Mucosa of stomach (tissue), 1 donor: ENCODE results near the gene MEAF6.
"Not testable (repeated sequence)": the region's sequence is repeated elsewhere in the genome, so short reads cannot be mapped to it uniquely, and the experiment has no call there.

Experiments used
- H3K27me3 ChIP-seq: one replicate; pipeline ENCODE4 v1.7.0; 2013; ENCODE audit warnings: mild to moderate bottlenecking, low read length; ENCODE audit not compliant: control insufficient read depth, insufficient read depth
- H3K36me3 ChIP-seq: one replicate; pipeline ENCODE4 v1.7.0; 2013; ENCODE audit warnings: low read length; ENCODE audit not compliant: control insufficient read depth, insufficient read depth
- H3K4me1 ChIP-seq: one replicate; pipeline ENCODE4 v1.7.0; 2013; ENCODE audit warnings: mild to moderate bottlenecking, low read length; ENCODE audit not compliant: control insufficient read depth, insufficient read depth
- H3K4me3 ChIP-seq: one replicate; pipeline ENCODE4 v1.7.0; 2013; ENCODE audit warnings: low read length
- H3K9ac ChIP-seq: one replicate; pipeline ENCODE4 v1.7.0; 2013; ENCODE audit warnings: mild to moderate bottlenecking, low read length, moderate library complexity
- H3K9me3 ChIP-seq: one replicate; pipeline ENCODE4 v1.7.0; 2013; ENCODE audit warnings: mild to moderate bottlenecking, low read length, moderate library complexity; ENCODE audit not compliant: control insufficient read depth
- donor health status: Pancreatic carcinoma.

The MEAF6 gene

DNA sequence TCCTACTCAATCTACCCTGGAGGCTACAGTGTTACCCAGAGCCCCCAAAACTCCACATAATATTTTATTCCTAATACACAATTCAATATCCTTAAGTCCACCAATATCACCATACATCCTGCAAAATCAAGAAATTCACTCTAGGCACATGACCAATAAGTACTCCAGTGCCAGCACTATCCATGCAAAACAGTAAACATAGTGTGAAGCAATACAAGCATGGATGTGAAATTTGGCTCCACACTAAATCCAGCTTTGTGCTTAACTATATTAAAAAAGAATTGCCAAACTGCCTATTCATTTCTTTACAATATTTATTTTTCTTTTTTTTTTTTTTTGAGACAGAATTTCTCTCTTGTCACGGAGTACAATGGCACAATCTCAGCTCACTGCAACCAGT, 3.0 kb upstream of the MEAF6 start:
- no peak overlapping the region for H3K4me3 ChIP-seq

DNA sequence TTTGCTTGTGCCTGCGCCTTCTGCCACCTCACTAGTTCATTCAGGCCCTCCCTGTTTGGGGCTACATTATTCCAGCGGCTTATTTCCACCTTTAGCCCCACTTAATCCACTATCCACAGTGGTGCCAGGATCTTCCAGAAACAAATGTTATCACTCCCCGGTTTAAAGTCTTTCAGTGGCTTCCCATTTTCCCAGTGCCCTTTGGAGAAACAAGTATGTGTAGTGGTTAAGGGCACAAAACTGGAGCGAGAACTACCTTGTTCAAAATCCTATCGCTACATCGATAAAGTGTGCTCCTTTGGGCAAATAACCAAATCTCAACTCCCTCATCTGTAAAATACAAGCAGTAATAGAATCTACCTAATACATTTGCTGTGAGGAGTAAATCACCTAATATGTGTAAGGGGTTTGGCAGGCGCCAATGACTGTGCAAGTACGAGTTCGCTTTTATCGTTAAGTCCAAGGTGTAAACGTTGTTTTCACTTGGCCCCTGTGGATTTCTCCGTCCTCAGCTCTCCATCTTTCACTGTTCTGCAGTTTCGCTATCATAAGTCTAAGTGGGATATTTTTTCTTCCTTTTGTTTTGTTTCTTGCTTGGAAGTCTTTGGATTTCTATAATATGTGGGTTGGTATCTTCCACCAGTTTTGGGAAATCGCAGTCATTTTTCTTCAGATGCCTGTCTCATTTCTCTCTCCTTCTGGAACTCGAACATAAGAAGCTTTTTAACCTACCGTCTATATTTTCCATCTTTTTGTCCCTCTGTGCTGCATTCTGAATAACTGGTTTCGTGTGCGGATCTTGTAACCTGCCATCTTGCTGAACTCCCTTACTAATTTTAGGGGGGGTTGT, 844 bp upstream of the MEAF6 start:
- no peaks in the 10 kb centered on the region for H3K36me3 ChIP-seq
- H3K27me3 ChIP-seq: no peaks in the 10 kb centered on the region
- H3K4me3 ChIP-seq: peak overlapping the region; percentile 56
- no peaks in the 10 kb centered on the region for H3K9me3 ChIP-seq
- H3K9ac ChIP-seq: peak overlapping the region; percentile 64
- peaks cover 9% of the 10 kb centered on the region for H3K4me1 ChIP-seq

More for the DNA sequence above, 3.0 kb upstream of the MEAF6 start:
- Histone ChIP-seq H3K27me3 (no peaks in the 10 kb centered on the region), H3K9ac (no peak overlapping the region), H3K36me3 (no peaks in the 10 kb centered on the region), H3K4me1 (peaks cover 9% of the 10 kb centered on the region), H3K9me3 (no peaks in the 10 kb centered on the region)

DNA sequence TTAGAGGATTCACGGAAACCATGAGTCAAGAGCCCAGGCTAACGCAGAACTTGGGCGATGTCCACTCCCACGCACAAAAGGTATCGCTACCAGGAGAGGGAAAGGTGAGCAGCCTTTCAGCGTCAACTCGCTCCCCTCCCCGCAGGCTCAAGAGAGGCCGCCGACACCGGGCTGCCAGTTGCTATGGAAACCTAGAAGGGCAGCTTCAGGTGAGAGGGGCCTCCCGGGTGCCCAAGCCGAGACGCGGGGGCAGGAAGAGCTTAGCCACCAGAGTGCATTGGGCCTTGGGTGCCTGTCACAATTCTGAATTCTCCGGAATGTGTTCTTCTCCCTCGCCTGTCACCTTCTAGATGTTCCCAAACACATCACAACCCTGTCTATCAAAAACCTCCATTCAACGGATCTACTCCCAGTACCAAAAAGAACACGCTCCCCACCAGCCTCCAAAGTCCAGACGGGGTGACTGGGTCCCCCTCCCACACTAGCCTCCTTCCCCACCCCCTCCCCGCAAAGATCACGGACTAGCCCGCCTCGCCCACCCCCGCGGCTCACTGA, 694 bp downstream of the MEAF6 start:
- H3K9ac ChIP-seq: peak overlapping the region; percentile 64

DNA sequence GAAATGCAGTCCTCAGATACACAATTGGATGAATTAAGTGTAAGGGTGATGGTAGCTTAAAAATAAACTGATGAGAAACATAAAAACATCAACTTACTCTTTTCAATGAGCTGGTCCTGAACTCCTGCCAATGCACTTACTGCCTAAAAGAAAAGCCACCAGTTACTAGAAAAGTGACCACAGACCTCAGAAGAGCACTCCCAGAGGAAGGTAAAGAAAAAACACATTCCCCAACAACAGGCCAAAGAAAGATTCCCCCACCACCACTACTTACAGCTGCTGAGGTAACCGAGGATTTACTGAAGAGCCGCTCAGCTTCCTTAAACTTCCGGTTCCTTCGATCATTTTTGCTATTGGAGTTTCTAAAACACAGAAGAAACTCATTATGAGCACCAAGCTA, 5.4 kb downstream of the MEAF6 start:
- Histone ChIP-seq H3K4me1 (peaks cover 9% of the 10 kb centered on the region), H3K9ac (no peak overlapping the region), H3K9me3 (no peaks in the 10 kb centered on the region), H3K27me3 (no peaks in the 10 kb centered on the region), H3K36me3 (no peaks in the 10 kb centered on the region), H3K4me3 (no peak overlapping the region)

More for the DNA sequence above, 694 bp downstream of the MEAF6 start:
- Histone ChIP-seq H3K27me3 (no peaks in the 10 kb centered on the region), H3K36me3 (no peaks in the 10 kb centered on the region), H3K4me3 (peak overlapping the region; percentile 67), H3K9me3 (no peaks in the 10 kb centered on the region), H3K4me1 (peaks cover 9% of the 10 kb centered on the region)

DNA sequence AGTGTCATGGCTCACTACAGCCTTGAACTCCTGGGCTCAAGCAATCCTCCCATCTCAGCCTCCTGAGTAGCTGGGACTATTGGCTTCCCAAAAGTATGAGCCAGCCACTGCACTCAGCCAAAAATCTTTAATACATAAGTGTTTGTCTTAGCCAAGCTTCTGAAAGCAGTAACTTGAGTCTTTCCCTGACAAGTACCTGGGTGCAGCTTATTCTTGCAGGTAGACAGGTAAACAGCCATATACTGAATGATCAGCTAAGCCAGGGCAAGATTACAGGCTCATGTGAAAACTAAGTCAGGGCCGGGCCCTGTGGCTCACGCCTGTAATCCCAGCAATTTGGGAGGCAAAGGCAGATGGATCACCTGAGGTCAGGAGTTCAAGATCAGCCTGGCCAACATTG, 7.8 kb downstream of the MEAF6 start:
- no peaks in the 10 kb centered on the region for H3K4me1 ChIP-seq
- H3K9me3 ChIP-seq: no peaks in the 10 kb centered on the region
- H3K4me3 ChIP-seq: no peak overlapping the region
- H3K27me3 ChIP-seq: no peaks in the 10 kb centered on the region
- H3K36me3 ChIP-seq: no peaks in the 10 kb centered on the region
- no peak overlapping the region for H3K9ac ChIP-seq

DNA sequence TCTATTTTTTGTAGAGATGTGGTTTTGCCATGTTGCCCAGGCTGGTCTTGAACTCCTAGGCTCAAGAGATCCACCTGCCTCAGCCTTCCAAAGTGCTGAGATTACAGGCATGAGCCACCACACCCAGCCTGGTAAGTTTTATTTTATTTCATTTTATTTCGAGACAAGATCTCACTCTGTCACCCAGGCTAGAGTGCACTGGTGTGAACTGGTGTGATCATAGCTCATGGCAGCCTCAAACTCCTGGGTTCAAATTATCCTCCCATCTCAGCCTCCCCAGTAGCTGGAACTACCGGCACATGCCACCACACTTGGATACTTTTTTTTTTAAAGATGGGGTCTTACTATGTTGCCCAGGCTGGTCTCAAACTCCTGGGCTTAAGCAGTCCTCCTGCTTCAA, 11.8 kb downstream of the MEAF6 start:
- not testable (repeated sequence) for H3K4me3 ChIP-seq, H3K9ac ChIP-seq, H3K36me3 ChIP-seq, H3K27me3 ChIP-seq, H3K9me3 ChIP-seq
- H3K4me1 ChIP-seq: peaks cover 12% of the 10 kb centered on the region

DNA sequence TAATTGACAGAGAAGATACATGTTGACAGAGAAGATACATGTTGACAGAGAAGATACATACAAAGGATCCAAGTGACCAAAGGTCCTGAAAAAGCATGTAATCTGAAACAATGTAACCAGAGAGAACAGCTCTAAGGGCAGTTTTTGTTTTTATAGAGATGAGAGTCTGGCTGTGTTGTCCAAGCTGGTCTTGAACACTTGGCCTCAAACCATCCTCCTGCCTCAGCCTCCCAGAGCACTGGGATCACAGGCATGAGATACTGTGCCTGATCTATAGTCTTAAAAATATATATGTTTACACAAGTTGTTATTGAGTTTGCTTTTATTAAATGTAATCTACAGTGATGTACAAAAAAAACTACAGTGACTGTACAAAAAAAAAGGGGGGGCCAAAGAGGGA, 12.5 kb downstream of the MEAF6 start:
- Histone ChIP-seq H3K9ac (no peak overlapping the region), H3K36me3 (no peaks in the 10 kb centered on the region), H3K9me3 (no peaks in the 10 kb centered on the region), H3K4me1 (peaks cover 12% of the 10 kb centered on the region), H3K4me3 (no peak overlapping the region), H3K27me3 (no peaks in the 10 kb centered on the region)

DNA sequence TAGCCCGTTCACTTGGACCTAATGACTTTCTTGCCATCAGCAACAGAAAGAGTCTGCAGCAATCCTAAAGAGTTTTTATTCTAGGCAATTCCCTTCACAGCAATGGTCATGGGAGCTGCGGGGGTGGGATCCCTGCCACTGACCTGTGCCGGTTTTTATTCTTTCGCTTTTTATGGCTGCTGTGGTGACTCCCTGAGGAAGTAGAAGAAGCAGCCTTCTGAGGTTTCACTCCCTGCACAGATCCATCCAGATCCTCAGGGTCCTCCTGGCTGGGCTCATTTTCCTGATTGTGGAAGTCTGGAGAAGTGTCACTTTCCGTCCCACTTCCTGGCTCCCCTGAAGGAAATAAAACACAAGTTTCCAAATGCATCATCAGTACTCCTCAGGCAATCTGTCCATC, 12.9 kb downstream of the MEAF6 start:
- peaks cover 12% of the 10 kb centered on the region for H3K4me1 ChIP-seq
- no peaks in the 10 kb centered on the region for H3K36me3 ChIP-seq
- no peaks in the 10 kb centered on the region for H3K27me3 ChIP-seq
- no peak overlapping the region for H3K4me3 ChIP-seq
- no peak overlapping the region for H3K9ac ChIP-seq
- no peaks in the 10 kb centered on the region for H3K9me3 ChIP-seq

DNA sequence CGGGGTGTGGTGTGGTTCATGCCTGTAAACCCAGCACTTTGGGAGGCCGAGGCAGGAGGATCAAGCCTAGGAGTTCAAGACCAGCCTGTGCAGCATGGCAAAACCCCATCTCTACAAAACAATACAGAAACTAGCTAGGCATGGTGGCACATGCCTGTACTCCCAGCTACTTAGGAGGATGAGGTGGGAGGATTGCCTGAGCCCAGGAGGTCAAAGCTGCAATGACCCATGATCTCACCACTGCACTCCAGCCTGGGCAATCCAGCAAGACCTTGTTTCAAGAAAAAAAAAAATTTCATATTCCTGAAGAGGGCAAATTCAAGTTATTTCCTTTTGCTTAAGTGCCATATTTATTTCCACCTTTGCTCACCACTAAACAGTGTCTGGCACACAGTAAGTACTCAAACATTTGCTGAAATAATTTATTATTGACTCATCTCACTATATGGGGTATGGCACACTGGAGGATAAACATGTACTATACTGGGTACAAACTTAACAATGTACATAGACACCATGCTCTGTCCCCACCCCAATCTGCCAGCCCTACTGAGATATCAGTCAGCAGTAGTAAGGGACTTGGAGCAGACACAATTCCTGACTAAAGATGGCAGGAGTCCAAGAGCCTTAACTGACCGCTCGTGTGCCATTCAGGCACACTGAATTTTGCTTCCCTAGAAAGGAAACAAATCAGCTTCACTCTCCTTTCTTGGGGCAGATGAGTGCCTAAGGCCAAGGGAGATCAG, 15.5 kb downstream of the MEAF6 start:
- no peaks in the 10 kb centered on the region for H3K9me3 ChIP-seq
- no peaks in the 10 kb centered on the region for H3K36me3 ChIP-seq
- H3K9ac ChIP-seq: no peak overlapping the region
- no peaks in the 10 kb centered on the region for H3K27me3 ChIP-seq
- peaks cover 12% of the 10 kb centered on the region for H3K4me1 ChIP-seq
- no peak overlapping the region for H3K4me3 ChIP-seq

DNA sequence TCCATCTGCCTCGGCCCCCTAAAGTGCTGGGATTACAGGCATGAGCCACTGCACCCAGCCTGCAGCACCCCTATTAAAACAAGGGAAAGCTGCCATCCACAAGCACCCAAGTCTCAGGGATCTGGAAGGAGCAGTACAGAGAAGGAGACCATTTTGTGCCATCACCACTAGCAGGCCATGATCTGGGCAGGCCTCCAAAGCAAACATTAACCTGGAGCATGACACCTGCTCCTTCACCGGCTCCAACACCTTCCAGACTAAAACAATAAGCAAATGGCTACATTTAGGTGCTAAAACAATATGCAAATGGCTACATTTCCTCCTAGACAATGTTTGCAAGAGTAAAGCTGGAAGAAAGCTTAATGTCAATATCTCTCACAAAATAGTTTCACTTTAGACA, 16.7 kb downstream of the MEAF6 start:
- H3K4me1 ChIP-seq: peaks cover 12% of the 10 kb centered on the region
- no peak overlapping the region for H3K4me3 ChIP-seq
- no peaks in the 10 kb centered on the region for H3K9me3 ChIP-seq
- H3K9ac ChIP-seq: no peak overlapping the region
- H3K27me3 ChIP-seq: no peaks in the 10 kb centered on the region
- H3K36me3 ChIP-seq: no peaks in the 10 kb centered on the region

DNA sequence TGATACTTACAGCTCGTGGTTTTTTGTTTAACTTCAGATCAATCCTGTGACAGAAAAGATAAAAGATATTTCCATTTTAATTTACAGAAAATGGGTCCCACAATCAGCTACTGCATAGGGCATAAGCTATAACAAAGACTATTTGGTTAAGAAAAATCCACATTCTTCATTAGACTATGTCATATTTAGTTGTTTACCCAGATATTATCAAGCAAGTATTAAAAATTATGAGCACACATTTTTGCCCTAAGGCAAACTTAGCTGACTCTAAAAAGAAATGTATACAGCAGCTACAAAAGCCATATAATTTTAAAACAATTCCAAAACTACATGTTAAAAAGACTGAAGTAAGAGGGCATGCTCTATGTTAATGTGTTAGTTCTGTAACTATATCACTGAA, 18.7 kb downstream of the MEAF6 start:
- Histone ChIP-seq H3K36me3 (no peaks in the 10 kb centered on the region), H3K27me3 (no peaks in the 10 kb centered on the region), H3K9ac (no peak overlapping the region), H3K9me3 (no peaks in the 10 kb centered on the region), H3K4me3 (no peak overlapping the region), H3K4me1 (peaks cover 12% of the 10 kb centered on the region)
